Stimulated activated CD4-positive, alpha-beta T cell treated with anti-CD3 and anti-CD28 coated beads, Interleukin-1b, Interleukin-23, amount 100 ng/mL, for 4 hours (primary cell): ENCODE data around the gene SESTD1.
"Not testable (repeated sequence)": the region's sequence is repeated elsewhere in the genome, so short reads cannot be mapped to it uniquely, and the experiment has no call there.

Experiments
- DNase-seq, 2 donors: peaks; one replicate each; pipeline ENCODE4 v3.0.0-alpha.2; 2020; ENCODE audit warnings: low read depth in 2 of 2

SESTD1 gene

GRCh38 chr2:179266271-179266670 is 1.6 kb upstream of the SESTD1 start:
- DNase-seq: no peak

GRCh38 chr2:179265082-179265510 is 464 bp upstream of the SESTD1 start:
- DNase-seq: no peak

DNA sequence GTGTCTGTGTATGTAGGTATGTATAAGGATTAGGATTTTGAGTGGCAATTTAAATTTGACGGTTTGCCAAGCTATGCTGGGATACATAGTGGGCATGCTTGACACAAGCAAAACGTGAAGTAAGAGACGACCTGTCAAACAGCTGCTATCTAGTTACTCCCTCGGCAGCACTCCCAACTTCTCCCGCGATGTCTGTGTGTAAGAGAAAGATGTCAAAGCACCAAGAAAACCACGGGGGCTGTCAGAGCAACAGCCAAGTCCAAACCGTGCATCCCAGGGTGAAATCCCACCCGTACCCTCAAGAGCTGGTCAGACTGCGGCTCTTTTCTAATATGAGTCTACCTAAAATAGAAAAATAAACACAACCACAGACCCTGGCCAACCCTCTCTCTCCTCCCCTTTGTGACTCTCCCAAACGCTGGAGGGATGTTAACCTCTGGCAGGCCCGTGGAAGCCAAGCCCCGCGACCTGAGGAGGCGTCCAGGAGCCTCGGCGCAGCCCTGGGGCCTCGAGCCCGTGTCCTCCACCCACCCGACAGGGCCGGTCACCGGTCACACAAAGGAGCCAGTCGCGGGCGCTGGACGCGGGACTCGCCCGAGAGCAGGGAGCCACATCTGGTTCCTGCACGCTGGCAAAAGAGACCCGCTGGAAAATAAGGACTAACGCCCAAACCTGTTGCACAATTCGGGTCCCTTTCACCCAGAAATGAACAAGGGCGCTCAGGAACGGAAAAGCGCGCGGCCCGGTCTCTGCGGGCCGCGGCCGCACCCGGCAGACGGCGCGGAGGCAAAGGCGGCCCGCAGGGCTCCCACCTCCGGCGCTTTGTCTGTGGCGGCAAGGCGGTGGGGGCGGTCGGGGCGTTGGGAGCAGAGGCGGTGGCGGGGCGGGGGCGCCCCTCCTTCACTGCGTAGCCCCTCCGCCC is 925 bp downstream of the SESTD1 start:
- peak in 1 of 2 donors; percentile 19 for DNase-seq

DNA sequence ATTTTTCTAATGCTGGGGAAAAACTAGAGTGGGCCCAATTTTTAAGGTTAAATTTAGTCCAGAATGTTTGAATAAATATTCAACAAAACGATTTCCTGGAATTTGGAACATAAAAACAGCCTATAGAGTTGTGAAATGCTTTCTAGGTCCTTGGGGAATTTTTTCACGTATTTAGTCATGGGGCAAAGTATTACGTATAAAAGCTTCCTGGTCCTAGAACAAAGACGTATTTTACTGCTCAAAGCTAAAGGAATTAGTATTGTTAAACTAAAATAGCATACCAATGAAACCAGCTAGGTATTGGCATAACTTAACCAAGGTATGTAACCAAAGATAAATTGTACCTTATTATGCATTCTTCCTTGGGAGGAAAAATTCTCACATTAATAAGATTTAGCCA is 1.6 kb downstream of the SESTD1 start:
- DNase-seq: no peak

DNA sequence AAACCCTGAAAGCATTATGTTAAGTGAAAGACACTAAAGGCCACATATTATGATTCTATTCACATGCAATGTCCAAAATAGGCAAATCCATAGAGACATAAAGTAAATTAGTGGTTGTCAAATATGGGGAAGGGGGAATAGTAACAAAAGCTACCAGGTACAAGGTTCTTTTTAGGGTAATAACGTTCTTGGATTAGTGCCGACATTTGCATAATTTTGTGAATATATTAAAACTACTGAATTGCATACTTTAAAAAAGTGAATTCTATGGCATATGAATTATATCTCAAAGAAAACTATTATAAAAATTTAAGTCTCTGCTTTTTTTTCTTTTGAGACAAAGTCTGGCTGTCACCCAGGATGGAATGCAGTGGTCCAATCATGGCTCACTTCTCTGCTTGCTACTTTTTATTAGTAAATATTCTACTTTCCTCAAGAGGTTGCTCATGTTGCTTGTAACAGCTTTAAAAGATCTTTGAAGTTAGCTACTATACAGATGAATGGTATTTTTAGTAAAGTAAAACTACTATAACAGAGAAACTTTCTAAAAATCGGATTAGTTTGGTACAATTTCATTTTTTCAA is 2.5 kb downstream of the SESTD1 start:
- no peak for DNase-seq

DNA sequence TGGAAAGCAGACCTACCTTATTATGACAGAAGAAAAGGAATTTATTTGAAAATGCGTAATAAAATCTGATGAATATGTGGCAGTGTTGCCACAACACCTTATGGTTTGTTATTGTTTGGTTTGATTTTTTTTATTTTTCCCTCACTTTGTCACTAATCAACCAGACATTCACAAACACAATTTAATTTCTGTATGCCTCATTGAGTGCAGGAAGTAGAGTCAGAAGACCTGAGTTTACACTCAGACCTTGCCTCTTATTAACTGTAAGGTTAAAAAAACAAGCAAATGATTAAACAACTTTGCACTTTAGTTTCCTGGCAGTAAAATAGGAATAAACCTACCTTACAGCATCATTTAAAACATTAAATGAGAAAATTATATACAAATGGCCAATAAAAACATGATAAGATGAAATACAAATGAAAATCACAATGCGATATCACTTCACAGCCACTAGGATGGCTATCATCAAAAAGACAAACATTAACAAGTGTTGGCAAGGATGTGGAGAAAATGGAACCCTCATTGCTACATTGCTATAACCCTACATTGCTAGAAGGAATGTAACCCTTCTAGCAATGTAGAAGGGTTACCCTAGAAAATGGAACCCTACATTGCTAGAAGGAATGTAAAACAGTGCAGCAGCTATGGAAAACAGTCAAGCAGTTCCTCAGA is 3.3 kb downstream of the SESTD1 start:
- no peak for DNase-seq

- DNase-seq: no peak
Observed at GRCh38 chr2:179260224-179260623, 4.4 kb downstream of the SESTD1 start.

DNA sequence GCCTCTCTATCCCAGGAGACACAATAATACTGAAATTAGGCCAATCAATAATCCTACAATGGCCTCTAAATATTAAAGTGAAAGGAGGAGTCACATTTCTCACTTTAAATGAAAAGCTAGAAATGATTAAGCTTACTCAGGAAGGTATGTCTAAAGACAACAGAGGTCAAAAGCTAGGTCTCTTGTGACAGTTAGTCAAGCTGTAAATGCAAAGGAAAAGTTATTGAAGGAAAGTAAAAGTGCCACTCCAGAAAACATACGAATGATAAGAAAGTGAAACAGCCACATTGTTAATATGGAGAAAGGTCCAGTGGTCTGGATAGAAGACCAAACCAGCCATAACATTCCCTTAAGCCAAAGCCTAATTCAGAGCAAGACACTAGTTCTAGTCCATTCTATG is 9.5 kb downstream of the SESTD1 start:
- no peak for DNase-seq

DNA sequence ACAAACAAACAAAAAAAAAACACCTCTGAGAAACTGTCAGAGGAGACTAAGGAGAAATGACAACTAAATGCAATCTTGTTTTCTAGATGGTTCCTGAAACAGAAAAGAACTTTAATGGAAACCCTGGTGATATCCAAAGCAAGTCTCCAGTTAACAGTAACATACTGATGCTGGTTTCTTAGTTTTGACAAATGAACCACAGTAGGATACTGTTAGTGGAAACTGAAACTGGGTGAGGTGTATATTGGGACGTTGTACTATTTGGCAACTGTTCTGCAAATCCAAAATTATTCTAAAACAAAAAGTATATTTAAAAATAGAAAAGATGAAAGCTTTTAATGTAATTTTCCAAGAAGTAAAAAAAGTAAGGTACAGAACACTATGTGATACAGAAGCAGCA is 11.4 kb downstream of the SESTD1 start:
- DNase-seq: no peak

DNA sequence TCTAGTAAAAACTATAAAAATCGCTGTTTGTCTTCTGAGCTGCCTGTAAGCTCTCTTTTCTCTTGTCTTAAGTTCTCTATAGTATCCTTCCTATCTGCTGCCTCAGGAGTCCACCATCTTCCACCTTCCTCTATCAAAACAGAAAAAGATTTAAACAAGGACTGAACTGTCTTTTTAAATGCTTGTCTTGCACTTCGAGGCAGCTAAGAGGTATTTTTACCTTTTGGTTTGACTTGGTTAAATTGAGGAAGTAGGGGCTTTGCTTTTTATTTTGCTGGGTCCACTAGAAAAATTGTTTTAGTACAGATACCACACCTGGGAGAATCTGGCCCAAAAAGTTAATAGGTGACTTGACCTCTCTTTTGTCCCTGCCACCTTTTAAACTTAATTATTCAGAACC is 12.2 kb downstream of the SESTD1 start:
- no peak for DNase-seq

DNA sequence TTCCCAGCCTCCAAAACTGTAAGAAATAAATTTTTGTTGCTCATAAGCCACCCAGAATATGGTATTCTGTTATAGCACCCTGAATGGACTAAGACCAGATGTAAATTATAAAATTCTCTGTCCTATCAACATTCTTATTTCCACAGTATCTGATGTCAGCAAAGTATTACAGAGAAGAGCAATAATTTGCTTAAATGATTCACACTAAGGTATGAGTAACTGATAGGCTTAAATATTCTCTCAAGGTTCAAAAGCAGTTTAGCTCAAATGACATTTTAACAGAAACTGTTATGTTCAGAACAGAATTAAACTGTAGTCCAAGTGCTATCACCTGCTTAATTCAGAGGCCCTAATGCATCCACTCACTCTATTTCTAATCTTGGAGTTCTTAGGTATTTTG is 12.8 kb downstream of the SESTD1 start:
- DNase-seq: no peak

DNA sequence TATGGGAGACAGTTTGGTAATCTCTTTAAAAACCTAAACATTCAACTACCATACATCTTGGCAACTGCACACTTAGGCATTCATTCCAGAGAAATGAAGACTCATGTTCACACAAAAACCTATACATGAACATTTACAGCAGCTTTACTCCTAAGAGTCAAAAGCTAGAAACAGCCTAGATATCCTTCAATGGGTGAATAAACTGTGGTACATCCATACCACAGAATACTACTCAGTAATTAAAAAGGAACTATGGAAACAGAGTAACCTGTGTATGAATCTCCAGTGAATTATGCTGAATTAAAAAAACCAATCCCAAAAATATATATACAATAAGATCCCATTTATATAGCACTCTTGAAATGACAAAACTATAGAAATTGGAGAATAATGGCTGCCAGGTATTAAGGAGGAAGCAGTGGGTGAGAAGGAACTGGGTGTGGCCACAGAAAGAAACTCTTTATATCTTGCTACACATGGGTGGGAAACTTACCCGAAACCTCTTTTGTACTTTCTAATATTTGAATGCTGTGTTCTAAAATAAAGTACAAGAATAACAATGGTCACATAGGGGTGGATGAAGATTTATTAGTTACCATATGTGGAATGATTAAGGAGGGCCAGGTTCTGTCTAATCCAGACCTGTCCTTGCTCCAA is 13.7 kb downstream of the SESTD1 start:
- DNase-seq: no peak

DNA sequence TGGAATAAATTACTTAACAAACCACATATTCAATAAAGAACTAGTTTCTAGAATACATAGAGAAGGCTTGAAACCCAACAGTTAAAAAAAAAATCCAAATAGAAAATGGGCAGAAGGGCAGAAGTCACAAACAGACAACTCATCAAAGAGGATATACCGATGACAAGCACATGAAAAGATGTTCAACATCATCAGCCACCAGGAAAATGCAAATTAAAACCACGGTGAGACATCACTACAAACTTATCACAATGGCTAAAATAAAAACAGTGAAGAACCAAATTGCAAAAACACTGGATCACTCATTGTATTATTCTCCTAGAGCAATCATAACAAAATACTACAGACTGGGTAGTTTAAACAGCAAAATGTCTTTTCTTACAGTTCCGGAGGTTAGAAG is 14.5 kb downstream of the SESTD1 start:
- no peak for DNase-seq

- DNase-seq: no peak
Observed at GRCh38 chr2:179248024-179248348, 16.6 kb downstream of the SESTD1 start.

DNA sequence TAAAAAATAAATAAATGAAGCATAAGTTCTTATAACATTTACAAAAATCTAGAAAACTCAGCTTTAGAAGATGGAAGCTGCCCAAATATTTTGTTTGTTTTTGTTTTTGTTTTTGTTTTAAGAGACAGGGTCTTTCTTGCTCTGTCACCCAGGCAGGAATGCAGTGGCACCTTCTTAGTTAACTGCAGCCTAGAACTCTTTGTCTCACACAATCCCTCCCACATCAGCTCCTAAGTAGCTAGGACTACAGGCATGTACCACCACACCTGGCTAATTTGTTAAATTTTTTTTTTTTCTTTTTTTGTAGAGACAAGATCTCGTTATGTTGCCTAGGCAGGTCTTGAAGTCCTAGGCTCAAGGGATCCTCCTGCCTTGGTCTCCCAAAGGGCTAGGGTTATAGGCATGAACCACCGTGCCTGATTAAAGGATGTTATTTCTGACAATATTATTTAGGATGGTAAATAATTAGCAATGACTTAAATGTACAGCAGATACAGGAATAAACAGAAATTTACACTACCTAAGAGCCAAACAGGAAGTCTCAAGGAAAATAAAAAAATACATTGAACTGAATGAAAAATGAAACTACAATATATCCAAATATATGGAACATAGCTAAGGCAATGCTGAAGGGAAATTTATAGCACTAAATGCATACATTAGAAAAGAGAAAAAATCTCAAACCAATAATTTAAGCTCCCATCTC is 17.2 kb downstream of the SESTD1 start:
- no peak for DNase-seq

- DNase-seq: not testable (repeated sequence)
Observed at GRCh38 chr2:179245843-179246242, 18.8 kb downstream of the SESTD1 start.

DNA sequence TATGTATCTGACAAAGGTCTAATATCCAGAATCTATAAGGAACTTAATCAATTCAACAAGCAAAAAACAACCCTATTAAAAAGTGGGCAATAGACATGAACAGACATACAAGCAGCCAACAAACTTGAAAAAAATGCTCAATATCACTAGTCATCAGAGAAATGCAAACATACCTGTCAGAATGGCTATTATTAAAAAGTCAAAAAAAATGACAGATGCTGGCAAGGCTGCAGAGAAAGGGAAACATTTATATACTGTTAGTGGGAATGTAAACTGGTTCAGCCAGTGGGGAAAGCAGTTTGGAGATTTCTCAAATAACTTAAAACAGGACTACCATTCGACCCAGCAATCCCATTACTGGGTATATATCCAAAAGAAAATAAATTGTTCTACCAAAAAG is 21.6 kb downstream of the SESTD1 start:
- no peak for DNase-seq

- no peak for DNase-seq
Observed at GRCh38 chr2:179240481-179241451, 23.9 kb downstream of the SESTD1 start.

- DNase-seq: no peak
Observed at GRCh38 chr2:179239838-179240237, 24.8 kb downstream of the SESTD1 start.

DNA sequence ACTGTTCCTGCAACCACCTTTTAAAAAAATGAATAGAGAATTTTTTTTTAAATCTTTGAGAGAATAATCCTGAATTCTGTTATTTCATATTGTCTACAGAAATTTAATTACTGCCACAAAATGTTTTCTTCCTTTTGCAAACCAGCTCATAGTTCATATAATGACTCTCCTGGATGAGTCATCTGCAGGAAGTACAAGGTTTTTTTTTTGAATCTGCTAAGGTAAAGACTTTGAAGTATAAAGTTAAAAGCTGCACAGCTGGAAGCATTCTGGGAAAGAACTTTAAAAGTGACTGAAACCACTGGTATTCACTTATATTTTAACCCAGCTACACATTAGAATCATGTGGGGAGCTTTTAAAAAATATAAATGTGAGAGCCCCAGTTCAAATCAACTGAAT is 25.4 kb downstream of the SESTD1 start:
- DNase-seq: no peak

- DNase-seq: no peak
Observed at GRCh38 chr2:179238027-179238426, 26.6 kb downstream of the SESTD1 start.
